Measurements from ENCODE around the gene TAS2R50. TPM values are rescaled to one million over a fixed set of nuclear protein-coding genes. Genes with fewer than 3 reads are reported as not detected.

TAS2R50 gene
- total and polyA plus RNA-seq, 8 donors: 0.17 to 1.1 (median 0.29) TPM; not detected in 1

GRCh38 chr12:10968765-10969456, 17.8 kb downstream of the TAS2R50 start:
- peak in 3 of 4 donors; percentile 18 to 34 (median 33) for DNase-seq
- no peaks in the 10 kb centered on the region for H3K4me1 ChIP-seq
- H3K4me3 ChIP-seq: no peak overlapping the region
- H3K27ac ChIP-seq: no peak overlapping the region
- intact Hi-C loops (cut with DNase I): no loop called here
- H3K36me3 ChIP-seq: no peaks in the 10 kb centered on the region
- TF ChIP-seq, protein P1, sequence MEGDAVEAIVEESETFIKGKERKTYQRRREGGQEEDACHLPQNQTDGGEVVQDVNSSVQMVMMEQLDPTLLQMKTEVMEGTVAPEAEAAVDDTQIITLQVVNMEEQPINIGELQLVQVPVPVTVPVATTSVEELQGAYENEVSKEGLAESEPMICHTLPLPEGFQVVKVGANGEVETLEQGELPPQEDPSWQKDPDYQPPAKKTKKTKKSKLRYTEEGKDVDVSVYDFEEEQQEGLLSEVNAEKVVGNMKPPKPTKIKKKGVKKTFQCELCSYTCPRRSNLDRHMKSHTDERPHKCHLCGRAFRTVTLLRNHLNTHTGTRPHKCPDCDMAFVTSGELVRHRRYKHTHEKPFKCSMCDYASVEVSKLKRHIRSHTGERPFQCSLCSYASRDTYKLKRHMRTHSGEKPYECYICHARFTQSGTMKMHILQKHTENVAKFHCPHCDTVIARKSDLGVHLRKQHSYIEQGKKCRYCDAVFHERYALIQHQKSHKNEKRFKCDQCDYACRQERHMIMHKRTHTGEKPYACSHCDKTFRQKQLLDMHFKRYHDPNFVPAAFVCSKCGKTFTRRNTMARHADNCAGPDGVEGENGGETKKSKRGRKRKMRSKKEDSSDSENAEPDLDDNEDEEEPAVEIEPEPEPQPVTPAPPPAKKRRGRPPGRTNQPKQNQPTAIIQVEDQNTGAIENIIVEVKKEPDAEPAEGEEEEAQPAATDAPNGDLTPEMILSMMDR (IDR thresholded peaks at IDR 0.05): no peak
- ATAC-seq: peak; percentile 84
- H3K9me3 ChIP-seq: no peaks in the 10 kb centered on the region
- H3K27me3 ChIP-seq: no peaks in the 10 kb centered on the region

DNA sequence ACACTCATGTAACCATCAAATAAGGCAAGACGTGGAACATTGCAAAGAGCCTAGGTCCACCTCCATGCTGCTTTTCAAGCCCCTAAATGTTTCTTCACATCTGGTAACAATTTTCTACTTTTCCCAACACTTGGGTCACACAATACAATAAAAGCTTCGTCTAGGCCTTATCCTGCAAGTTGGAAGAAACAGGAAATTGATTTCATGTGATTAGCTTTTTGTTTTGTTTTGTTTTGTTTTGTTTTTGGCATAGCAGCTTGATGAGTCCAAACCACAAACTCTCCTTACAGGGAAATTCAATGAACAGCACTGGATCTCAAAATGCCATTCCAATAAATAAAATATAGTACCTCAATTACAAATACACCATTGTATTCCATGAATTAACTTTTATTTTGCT, 19.3 kb downstream of the TAS2R50 start:
- H3K4me3 ChIP-seq: no peak overlapping the region
- TF ChIP-seq, protein P1 (IDR thresholded peaks at IDR 0.05): no peak
- intact Hi-C loops (cut with DNase I): no loop called here
- H3K27me3 ChIP-seq: no peaks in the 10 kb centered on the region
- ATAC-seq: no peak
- H3K4me1 ChIP-seq: no peaks in the 10 kb centered on the region
- no peaks in the 10 kb centered on the region for H3K36me3 ChIP-seq
- no peaks in the 10 kb centered on the region for H3K9me3 ChIP-seq
- DNase-seq: no peak
- no peak overlapping the region for H3K27ac ChIP-seq

DNA sequence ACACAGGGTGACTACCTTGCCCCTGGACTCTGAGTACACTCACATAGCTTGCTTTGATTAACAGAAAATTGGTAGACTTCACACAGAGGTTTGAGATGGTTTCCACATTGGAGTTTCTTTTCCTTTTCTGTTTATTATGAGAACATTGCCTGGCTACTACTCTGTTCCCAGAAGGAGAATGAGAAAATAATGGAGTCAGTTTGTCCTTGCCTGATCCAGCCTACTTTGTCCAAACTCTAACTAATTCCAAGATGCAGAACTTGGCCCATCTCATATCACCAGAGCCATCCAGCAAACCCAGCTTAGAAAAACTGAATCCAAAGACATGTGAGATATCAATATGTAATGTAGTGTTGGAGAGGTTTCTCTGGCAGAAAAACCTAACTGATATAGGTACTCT, 20.4 kb downstream of the TAS2R50 start:
- ATAC-seq: no peak
- Histone ChIP-seq H3K9me3 (no peaks in the 10 kb centered on the region), H3K36me3 (no peaks in the 10 kb centered on the region), H3K4me1 (no peaks in the 10 kb centered on the region), H3K4me3 (no peak overlapping the region), H3K27ac (no peak overlapping the region), H3K27me3 (no peaks in the 10 kb centered on the region)
- TF ChIP-seq, protein P1 (IDR thresholded peaks at IDR 0.05): no peak
- no peak for DNase-seq
- intact Hi-C loops (cut with DNase I): no loop called here

DNA sequence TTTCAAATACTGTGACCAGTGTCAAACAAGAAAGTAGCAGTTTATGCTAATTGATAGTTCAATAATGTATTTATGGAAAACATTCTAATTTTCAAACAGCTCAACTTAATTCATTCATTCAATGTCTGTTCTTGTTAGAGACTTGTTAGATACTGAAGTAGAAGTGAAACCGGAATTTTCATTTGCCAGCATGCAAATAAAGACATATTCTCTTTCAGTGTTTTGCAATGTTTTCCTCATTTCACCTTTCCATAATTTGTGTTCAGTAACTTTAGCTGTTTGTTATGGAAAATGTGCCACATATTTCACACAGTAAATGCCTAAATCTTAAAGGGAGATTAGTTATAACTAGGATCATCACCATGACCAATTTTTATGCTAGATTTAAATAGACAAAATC, 21.2 kb downstream of the TAS2R50 start:
- Histone ChIP-seq H3K9me3 (no peaks in the 10 kb centered on the region), H3K27me3 (no peaks in the 10 kb centered on the region), H3K36me3 (no peaks in the 10 kb centered on the region), H3K4me3 (no peak overlapping the region), H3K27ac (no peak overlapping the region), H3K4me1 (no peaks in the 10 kb centered on the region)
- no peak for ATAC-seq
- DNase-seq: no peak
- intact Hi-C loops (cut with DNase I): no loop called here
- TF ChIP-seq, protein P1 (IDR thresholded peaks at IDR 0.05): no peak

GRCh38 chr12:10960211-10960610, 26.5 kb downstream of the TAS2R50 start:
- no peak for ATAC-seq

More at GRCh38 chr12:10960211-10960610, 26.5 kb downstream of the TAS2R50 start:
- H3K9me3 ChIP-seq: peaks cover 0 to 12% of the 10 kb centered on the region in 2 donors
- intact Hi-C loops (cut with DNase I): no loop called here
- no peaks in the 10 kb centered on the region for H3K4me1 ChIP-seq
- H3K36me3 ChIP-seq: no peaks in the 10 kb centered on the region
- H3K27ac ChIP-seq: no peak overlapping the region
- H3K27me3 ChIP-seq: no peaks in the 10 kb centered on the region
- no peak overlapping the region for H3K4me3 ChIP-seq
- TF ChIP-seq, protein P1 (IDR thresholded peaks at IDR 0.05): no peak
- no peak for DNase-seq

All from left lung (tissue), 10 donors.